Measurements from ENCODE around the gene ACBD6. TPM values are rescaled to one million over a fixed set of nuclear protein-coding genes. Genes with fewer than 3 reads are reported as not detected.

The ACBD6 gene
- total and polyA plus RNA-seq, 2 donors (not counting 1 experiment from before 2014, with no cell fraction given) = 52.9 to 80.9 TPM

GRCh38 chr1:180385144-180385543 is 117.2 kb downstream of the ACBD6 start:
- TF ChIP-seq CTCF (IDR thresholded peaks at IDR 0.05) (no peak), EZH2 (IDR thresholded peaks at IDR 0.05; ENCODE audit: borderline replicate concordance, insufficient read depth, low read depth, low read length, poor library complexity, severe bottlenecking) (no peak)
- CTCF ChIA-PET = no interaction called here
- Histone ChIP-seq H3K4me1 (ENCODE audit: control insufficient read depth in 2 of 2, insufficient read depth in 2 of 2, low read length in 2 of 2) (no peaks in the 10 kb centered on the region), H3K27me3 (replicated peaks in 1 of 4; ENCODE audit: control extremely low read depth in 1 of 4, control insufficient read depth in 3 of 4, insufficient read depth in 4 of 4, low read length in 3 of 4) (no peaks in the 10 kb centered on the region), H3K9ac (ENCODE audit: low read length) (no peak overlapping the region), H2AFZ (ENCODE audit: insufficient read depth, low read depth, low read length, poor library complexity, severe bottlenecking) (no peak overlapping the region), H3K4me3 (ENCODE audit: control extremely low read depth in 1 of 5, extremely low read depth in 1 of 5, insufficient read depth in 1 of 5, low read depth in 2 of 5, low read length in 4 of 5) (no peak overlapping the region), H3K27ac (ENCODE audit: low read length in 2 of 2) (no peak overlapping the region), H3K9me3 (ENCODE audit: control extremely low read depth in 1 of 3, control insufficient read depth in 2 of 3, insufficient read depth in 1 of 3, low read length in 2 of 3) (peaks cover 6 to 40% (median 19%) of the 10 kb centered on the region in 3 donors), H4K20me1 (ENCODE audit: control insufficient read depth, insufficient read depth, low read length, poor library complexity, severe bottlenecking) (no peaks in the 10 kb centered on the region), H3K36me3 (replicated peaks in 1 of 2; ENCODE audit: control extremely low read depth in 1 of 2, control insufficient read depth in 1 of 2, extremely low read depth in 1 of 2, insufficient read depth in 2 of 2, low read length in 1 of 2) (no peaks in the 10 kb centered on the region), H3K79me2 (ENCODE audit: control insufficient read depth, insufficient read depth, low read length) (peaks cover 12% of the 10 kb centered on the region), H3K4me2 (replicated peaks; ENCODE audit: low read depth, low read length, poor library complexity, severe bottlenecking) (no peak overlapping the region)
- ATAC-seq (ENCODE audit: low read depth) (no peak), DNase-seq (no peak)
- H3K4me3 Mint-ChIP-seq = no peak overlapping the region
- no peaks in the 10 kb centered on the region for H3K4me1 Mint-ChIP-seq
- POLR2A ChIA-PET = no interaction called here
- intact Hi-C loops (cut with micrococcal nuclease) = no loop called here
- peaks cover 30% of the 10 kb centered on the region for H3K9me3 Mint-ChIP-seq (ENCODE audit: insufficient read depth)
- H3K27me3 Mint-ChIP-seq = no peaks in the 10 kb centered on the region
- no peak overlapping the region for H3K27ac Mint-ChIP-seq

- Histone ChIP-seq H3K4me1 (ENCODE audit: control insufficient read depth in 2 of 2, insufficient read depth in 2 of 2, low read length in 2 of 2) (no peaks in the 10 kb centered on the region), H3K79me2 (ENCODE audit: control insufficient read depth, insufficient read depth, low read length) (peaks cover 12% of the 10 kb centered on the region), H4K20me1 (ENCODE audit: control insufficient read depth, insufficient read depth, low read length, poor library complexity, severe bottlenecking) (no peaks in the 10 kb centered on the region), H3K4me2 (replicated peaks; ENCODE audit: low read depth, low read length, poor library complexity, severe bottlenecking) (no peak overlapping the region), H3K9me3 (ENCODE audit: control extremely low read depth in 1 of 3, control insufficient read depth in 2 of 3, insufficient read depth in 1 of 3, low read length in 2 of 3) (peaks cover 7 to 47% (median 25%) of the 10 kb centered on the region in 3 donors), H3K9ac (ENCODE audit: low read length) (no peak overlapping the region), H3K27me3 (replicated peaks in 1 of 4; ENCODE audit: control extremely low read depth in 1 of 4, control insufficient read depth in 3 of 4, insufficient read depth in 4 of 4, low read length in 3 of 4) (no peaks in the 10 kb centered on the region), H3K36me3 (replicated peaks in 1 of 2; ENCODE audit: control extremely low read depth in 1 of 2, control insufficient read depth in 1 of 2, extremely low read depth in 1 of 2, insufficient read depth in 2 of 2, low read length in 1 of 2) (no peaks in the 10 kb centered on the region), H3K27ac (ENCODE audit: low read length in 2 of 2) (no peak overlapping the region), H2AFZ (ENCODE audit: insufficient read depth, low read depth, low read length, poor library complexity, severe bottlenecking) (no peak overlapping the region), H3K4me3 (ENCODE audit: control extremely low read depth in 1 of 5, extremely low read depth in 1 of 5, insufficient read depth in 1 of 5, low read depth in 2 of 5, low read length in 4 of 5) (no peak overlapping the region)
- ChIA-PET POLR2A (no interaction called here), CTCF (interaction anchor here (0.5 kb wide), 1 partner anchor 36 kb away, joined by 3 read pairs; no protein-coding TSS in a partner anchor)
- H3K27me3 Mint-ChIP-seq = no peaks in the 10 kb centered on the region
- no peaks in the 10 kb centered on the region for H3K4me1 Mint-ChIP-seq
- no peak overlapping the region for H3K27ac Mint-ChIP-seq
- WGBS (ENCODE audit: insufficient coverage) = 100% methylated on average over 1 of the region's 3 CpGs
- H3K4me3 Mint-ChIP-seq = no peak overlapping the region
- ATAC-seq (ENCODE audit: low read depth) (no peak), DNase-seq (no peak)
- TF ChIP-seq EZH2 (IDR thresholded peaks at IDR 0.05; ENCODE audit: borderline replicate concordance, insufficient read depth, low read depth, low read length, poor library complexity, severe bottlenecking) (no peak), CTCF (IDR thresholded peaks at IDR 0.05) (no peak)
- H3K9me3 Mint-ChIP-seq (ENCODE audit: insufficient read depth) = peaks cover 33% of the 10 kb centered on the region
- intact Hi-C loops (cut with micrococcal nuclease) = no loop called here
These were observed 117.9 kb downstream of the ACBD6 start for GRCh38 chr1:180384286-180385005.

Data from B cell (primary cell).